GM18858 (cell line): ENCODE data around the gene BAHD1.
"Not testable (repeated sequence)": the region's sequence is repeated elsewhere in the genome, so short reads cannot be mapped to it uniquely, and the experiment has no call there.

ENCODE experiments used
- ATAC-seq: cut with Tn5 transposase; IDR thresholded peaks from one replicate; pipeline ENCODE4 v1.9.1; 2021; ENCODE audit not compliant: unreplicated experiment

BAHD1 gene

GRCh38 chr15:40443255-40443654 lies 2.5 kb downstream of the BAHD1 start:
- ATAC-seq, result no peak

- no peak for ATAC-seq
Measured at GRCh38 chr15:40443846-40444245, 3.1 kb downstream of the BAHD1 start.

GRCh38 chr15:40444736-40445135 lies 4.0 kb downstream of the BAHD1 start:
- no peak for ATAC-seq

- no peak for ATAC-seq
Measured at GRCh38 chr15:40445421-40445922, 4.7 kb downstream of the BAHD1 start.

- no peak for ATAC-seq
Measured at GRCh38 chr15:40446144-40446543, 5.4 kb downstream of the BAHD1 start.

GRCh38 chr15:40448354-40448753 lies 7.6 kb downstream of the BAHD1 start:
- ATAC-seq, result no peak

GRCh38 chr15:40449275-40449674 lies 8.5 kb downstream of the BAHD1 start:
- no peak for ATAC-seq

GRCh38 chr15:40450047-40450446 lies 9.3 kb downstream of the BAHD1 start:
- ATAC-seq, result no peak

- no peak for ATAC-seq
Measured at GRCh38 chr15:40451527-40452158, 10.9 kb downstream of the BAHD1 start.

GRCh38 chr15:40452296-40453090 lies 11.7 kb downstream of the BAHD1 start:
- no peak for ATAC-seq

- not testable (repeated sequence) for ATAC-seq
Measured at GRCh38 chr15:40453941-40454340, 13.2 kb downstream of the BAHD1 start.

- ATAC-seq, result no peak
Measured at GRCh38 chr15:40454904-40455391, 14.2 kb downstream of the BAHD1 start.

- ATAC-seq, result no peak
Measured at GRCh38 chr15:40456299-40456712, 15.6 kb downstream of the BAHD1 start.

- no peak for ATAC-seq
Measured at GRCh38 chr15:40456738-40457137, 16.0 kb downstream of the BAHD1 start.

GRCh38 chr15:40458495-40459371 lies 18.0 kb downstream of the BAHD1 start:
- no peak for ATAC-seq

GRCh38 chr15:40459391-40460015 lies 18.8 kb downstream of the BAHD1 start:
- ATAC-seq, result no peak

- ATAC-seq, result no peak
Measured at GRCh38 chr15:40460404-40460803, 19.7 kb downstream of the BAHD1 start.

GRCh38 chr15:40461958-40462357 lies 21.2 kb downstream of the BAHD1 start:
- no peak for ATAC-seq

GRCh38 chr15:40463279-40463678 lies 22.5 kb downstream of the BAHD1 start:
- no peak for ATAC-seq

GRCh38 chr15:40463886-40464545 lies 23.3 kb downstream of the BAHD1 start:
- ATAC-seq, result no peak
